ENCODE data around the gene ADIPOQ.
"Not testable (repeated sequence)": the region's sequence is repeated elsewhere in the genome, so short reads cannot be mapped to it uniquely, and the experiment has no call there.

DNA sequence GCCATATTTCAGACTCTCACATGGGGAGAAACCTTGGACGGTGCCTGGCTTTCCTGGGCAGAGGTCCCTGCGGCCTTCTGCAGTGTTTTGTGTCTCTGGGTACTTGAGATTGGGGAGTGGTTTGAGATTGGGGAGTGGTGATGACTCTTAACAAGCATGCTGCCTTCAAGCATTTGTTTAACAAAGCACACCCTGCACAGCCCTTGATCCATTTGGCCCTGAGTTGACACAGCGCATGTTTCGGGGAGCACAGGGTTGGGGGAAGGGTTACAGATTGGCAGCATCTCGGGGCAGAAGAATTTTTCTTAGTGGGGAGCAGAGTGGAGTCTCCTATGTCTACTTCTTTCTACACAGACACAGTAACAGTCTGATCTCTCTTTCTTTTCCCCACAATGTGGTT is 23.6 kb downstream of the ADIPOQ start:
- not testable (repeated sequence) for TF ChIP-seq POLR2A, POLR2AphosphoS5 (IDR thresholded peaks at IDR 0.05)
- TF ChIP-seq, protein P1, sequence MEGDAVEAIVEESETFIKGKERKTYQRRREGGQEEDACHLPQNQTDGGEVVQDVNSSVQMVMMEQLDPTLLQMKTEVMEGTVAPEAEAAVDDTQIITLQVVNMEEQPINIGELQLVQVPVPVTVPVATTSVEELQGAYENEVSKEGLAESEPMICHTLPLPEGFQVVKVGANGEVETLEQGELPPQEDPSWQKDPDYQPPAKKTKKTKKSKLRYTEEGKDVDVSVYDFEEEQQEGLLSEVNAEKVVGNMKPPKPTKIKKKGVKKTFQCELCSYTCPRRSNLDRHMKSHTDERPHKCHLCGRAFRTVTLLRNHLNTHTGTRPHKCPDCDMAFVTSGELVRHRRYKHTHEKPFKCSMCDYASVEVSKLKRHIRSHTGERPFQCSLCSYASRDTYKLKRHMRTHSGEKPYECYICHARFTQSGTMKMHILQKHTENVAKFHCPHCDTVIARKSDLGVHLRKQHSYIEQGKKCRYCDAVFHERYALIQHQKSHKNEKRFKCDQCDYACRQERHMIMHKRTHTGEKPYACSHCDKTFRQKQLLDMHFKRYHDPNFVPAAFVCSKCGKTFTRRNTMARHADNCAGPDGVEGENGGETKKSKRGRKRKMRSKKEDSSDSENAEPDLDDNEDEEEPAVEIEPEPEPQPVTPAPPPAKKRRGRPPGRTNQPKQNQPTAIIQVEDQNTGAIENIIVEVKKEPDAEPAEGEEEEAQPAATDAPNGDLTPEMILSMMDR (IDR thresholded peaks at IDR 0.05): not testable (repeated sequence)

Data from sigmoid colon (tissue), 4 donors.